NCI-H128 (cell line): Measurements from ENCODE around the gene SH3BP2.
"Not testable (repeated sequence)": the region's sequence is repeated elsewhere in the genome, so short reads cannot be mapped to it uniquely, and the experiment has no call there.

Source experiments
- DNase-seq: peaks from one replicate; lab custom pipeline; 2025; ENCODE audit not compliant: unreplicated experiment; lab: John Stamatoyannopoulos, UW

Gene SH3BP2

DNA sequence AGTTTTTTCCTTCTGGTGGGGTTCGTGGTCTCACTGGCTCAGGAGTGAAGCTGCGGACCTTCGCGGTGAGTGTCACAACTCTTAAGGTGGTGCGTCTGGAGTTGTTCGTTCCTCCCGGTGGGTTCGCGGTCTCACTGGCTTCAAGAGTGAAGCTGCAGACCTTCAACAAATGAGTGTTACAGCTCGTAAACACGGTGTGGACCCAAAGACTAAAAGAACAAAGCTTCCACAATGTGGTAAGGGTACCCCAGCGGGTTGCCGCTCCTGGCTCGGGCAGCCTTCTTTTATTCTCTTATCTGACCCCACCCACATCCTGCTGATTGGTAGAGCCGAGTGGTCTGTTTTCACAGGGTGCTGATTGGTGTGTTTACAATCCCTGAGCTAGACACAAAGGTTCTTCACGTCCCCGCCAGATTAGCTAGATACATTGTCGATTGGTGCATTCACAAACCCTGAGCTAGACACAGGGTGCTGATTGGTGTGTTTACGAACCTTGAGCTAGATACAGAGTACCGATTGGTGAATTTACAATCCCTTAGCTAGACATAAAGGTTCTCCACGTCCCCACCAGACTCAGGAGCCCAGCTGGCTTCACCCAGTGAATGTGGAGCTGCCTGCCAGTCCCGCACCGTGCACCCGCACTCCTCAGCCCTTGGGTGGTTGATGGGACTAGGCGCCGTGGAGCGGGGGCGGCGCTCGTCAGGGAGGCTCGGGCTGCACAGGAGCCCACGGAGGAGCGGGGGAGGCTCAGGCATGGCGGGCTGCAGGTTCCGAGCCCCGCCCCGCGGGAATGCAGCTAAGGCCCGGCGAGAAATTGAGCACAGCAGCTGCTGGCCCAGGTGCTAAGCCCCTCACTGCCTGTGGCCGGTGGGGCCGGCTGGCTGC is 30.2 kb upstream of the SH3BP2 start:
- DNase-seq, result not testable (repeated sequence)

DNA sequence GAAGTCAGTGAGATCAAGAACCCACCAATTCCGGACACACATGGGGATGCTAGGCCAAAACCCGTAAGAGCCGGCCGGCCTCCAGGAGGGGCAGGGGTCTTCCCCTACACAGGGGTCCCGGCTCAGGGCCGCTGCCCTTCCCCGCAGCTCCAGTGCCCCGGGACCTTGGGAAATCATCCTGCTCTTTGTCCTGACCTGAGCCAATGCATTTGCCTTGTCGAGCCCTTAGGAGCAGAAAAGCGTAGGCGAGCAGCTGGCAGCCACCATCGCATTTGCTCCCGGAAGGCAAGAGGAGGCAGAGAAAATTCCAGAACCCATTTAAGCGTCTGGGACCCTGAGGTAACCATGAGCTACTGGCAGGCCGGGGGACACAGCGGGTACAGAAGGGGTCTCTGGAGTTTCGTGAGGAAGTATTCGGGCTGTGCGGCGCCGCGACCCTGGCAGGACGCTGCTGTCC is 29.3 kb upstream of the SH3BP2 start:
- no peak for DNase-seq

DNA sequence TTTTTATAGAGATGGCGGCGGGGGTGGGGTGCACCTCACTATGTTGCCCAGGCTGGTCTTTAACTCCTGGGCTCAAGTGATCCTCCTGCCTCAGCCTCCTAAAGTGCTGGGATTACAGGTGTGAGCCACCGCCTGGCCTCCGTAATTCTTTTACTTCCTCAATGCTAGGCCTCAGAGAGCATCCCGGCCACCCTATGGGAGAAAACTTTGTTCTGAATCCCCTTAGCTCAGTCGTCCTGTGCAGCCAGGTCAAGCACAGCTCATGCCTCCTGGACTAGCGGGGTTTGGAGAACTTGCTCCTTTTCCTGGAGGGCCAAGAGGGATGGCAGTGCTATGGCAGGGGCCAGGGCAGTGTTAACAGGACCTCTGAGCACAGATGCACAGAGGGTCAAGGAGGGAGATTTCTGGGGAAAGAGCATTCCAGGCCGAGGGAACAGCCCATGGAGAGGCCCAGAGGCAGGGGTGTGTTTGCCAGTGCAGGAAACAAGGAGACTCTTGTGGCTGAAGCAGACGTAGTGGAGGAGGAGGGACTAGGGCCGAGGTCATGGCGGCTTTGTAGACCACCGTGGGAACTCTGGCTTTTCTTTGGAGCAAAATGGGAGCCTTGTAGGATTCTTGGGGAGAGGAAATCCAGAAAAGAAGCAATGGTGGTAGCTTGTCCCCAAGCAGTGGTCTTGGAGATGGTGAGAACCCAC is 26.9 kb upstream of the SH3BP2 start:
- DNase-seq, result no peak

DNA sequence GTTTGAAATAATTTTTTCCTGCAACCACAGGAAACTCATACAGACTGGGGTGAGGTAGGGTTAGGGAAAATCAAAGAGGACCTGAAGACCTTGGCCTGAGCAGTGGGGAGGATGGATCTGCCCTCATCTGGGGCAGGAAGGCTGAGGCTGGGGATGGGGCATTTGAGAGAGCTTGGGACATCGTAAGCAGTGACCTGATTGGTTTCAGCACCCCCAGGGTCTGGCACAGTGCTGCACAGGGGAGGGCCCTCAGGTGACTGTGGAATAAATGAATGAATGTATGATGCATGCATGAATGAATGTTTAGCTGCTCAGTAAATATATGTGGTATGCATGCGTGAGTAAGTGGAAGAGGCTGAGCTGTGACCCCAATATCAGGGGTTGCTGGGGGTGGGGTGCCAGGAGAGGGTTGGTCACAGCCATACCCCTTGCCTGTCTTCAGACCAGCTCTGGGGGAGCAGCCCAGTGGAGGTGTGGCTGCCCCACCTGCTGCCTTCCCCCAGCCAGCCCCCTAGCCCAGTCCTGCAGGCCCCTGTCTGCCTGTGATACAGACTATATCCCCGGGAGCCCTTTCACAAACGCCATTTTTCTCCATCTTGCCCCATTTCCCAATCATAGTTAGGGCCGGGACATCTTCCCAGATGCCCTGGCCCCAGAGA is 25.7 kb upstream of the SH3BP2 start:
- no peak for DNase-seq

DNA sequence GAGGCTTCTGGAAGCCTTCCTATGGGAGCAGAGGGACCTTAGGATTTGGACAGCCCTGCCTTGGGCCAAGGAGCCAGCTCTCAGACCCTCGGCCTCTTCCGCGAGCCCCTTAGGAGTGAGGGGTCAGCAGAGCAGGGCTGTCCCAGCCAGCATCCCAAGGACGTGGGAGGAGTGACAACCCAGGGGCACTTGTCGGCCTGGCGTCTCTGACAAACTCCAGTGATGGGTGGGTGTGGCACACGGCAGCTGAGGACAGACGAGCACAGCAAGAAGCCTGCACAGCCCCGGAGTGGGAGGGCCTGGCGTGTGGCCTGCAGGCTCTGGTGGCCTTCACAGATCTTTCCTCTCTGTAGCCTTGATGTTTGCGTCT is 25.2 kb upstream of the SH3BP2 start:
- DNase-seq, result no peak

DNA sequence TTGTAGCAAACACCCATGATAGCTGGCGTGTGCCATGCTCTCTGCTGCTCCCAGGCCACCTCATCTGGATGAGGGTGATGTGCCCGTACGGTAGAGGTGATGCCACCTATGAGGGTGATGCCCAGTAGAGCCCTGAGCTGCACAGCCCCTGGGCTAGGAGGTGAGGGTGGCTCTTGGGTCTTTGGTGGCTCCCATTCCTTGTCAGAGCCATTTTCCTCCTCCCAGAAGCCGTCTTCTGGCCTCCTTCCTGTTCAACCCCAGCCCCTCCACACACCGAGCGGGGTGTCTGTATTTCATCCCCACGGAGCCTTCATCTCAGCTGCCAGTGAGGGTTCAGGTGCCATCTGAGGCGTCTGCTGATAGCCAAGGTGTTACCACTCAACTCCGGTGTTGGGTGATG is 24.8 kb upstream of the SH3BP2 start:
- no peak for DNase-seq

DNA sequence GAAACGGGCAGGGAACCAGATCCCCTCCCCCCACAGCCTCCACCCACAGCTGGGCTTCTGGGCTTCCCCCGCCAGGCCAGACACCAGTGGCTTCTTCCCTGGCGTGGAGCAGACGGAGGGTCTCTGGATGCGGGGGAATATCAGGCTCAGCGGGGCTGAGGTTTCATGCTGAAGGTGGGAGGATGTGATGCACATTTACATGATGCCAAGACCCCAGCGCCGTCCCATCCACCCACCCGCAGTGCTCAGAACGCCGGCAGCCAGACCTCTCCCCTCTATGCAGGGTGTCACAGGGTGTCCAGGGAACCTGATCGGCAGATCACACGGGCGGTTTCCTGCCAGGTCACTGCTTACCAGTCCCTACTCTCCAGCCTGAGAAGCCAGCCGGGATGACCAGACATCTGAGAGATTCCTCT is 24.0 kb upstream of the SH3BP2 start:
- no peak for DNase-seq

DNA sequence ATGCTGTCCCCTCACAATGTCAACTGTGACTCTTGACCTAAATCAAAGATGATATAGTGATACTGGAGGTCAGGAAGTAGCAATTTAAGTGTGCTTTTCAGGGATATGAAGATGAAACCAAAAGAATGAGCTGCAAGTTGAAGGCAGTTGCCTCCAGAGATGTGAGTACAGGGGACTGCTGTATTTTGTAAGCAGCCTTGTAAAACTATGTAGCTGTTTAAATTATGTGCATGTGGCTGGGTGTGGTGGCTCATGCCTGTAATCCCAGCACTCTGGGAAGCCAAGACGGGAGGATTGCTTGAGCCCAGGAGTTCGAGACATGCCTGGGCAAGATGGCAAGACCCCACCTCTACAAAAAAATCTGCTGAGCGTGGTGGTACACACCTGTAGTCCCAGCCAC is 21.6 kb upstream of the SH3BP2 start:
- no peak for DNase-seq

DNA sequence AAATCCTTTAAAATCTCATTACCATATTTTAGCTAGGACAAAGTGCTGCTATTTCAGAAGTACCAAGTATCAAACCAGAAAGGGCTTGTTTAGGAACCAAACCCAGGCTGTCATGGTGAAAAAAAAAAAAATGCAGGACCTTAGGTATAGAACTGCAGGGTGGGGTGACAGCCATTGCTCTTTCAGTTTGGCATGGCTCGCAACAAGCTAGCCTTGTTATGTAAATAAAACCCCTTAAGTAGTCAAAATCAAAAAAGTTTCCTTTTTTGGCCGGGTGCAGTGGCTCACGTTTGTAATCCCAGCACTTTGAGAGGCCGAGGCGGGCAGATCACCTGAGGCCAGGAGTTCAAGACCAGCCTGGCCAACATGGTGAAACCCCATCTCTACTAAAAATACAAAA is 12.2 kb upstream of the SH3BP2 start:
- not testable (repeated sequence) for DNase-seq

DNA sequence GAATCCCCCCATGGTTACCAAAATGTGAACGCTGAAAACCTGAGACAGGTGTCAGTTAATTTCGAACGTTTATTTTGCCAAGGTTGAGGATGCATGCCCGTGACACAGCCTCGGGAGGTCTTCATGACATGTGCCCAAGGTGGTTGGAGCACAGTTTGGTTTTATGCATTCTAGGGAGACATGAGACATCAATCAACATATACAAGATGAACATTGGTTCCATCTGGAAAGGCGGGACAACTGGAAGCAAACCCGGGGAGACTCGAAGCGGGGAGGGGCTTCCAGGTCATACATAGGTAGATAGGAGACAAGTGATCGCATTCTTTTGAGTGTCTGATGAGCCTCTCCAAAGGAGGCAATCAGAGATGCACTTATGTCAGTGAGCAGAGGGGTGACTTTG is 11.0 kb upstream of the SH3BP2 start:
- no peak for DNase-seq

DNA sequence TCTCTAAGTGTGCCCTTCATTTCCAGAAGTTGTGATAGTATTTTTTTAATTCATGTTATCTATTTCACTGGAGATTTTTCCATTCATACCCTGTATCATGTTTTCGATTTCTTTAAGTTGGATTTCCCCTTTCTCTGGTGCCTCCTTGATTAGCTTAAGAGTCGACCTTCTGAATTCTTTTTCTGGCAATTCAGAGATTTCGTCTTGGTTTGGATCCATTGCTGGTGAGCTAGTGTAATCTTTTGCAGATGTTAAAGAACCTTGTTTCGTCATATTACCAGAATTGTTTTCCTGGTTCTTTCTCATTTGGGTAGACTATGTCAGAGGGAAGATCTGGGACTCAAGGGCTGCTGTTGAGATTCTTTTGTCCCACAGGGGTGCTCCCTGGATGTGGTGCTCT is 9.1 kb upstream of the SH3BP2 start:
- no peak for DNase-seq

DNA sequence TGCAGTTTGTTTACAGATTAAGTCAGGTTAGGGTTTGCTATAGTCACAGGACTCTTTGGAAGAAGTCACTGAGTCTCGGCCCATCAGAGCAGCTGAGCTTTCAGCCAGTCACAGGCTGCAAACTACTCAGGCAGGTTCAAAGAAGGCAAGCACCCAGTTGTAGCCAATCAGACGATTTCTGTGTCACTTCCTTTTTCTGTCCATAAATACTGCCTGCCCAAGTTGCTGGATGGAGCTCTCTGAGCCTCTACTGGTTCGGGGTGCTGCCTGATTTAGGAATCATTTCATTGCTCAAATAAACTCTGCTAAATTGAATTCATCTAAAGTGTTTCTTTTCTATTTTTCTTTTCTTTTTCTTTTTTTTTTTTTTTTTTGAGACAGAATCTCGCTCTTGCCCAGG is 7.3 kb upstream of the SH3BP2 start:
- no peak for DNase-seq

DNA sequence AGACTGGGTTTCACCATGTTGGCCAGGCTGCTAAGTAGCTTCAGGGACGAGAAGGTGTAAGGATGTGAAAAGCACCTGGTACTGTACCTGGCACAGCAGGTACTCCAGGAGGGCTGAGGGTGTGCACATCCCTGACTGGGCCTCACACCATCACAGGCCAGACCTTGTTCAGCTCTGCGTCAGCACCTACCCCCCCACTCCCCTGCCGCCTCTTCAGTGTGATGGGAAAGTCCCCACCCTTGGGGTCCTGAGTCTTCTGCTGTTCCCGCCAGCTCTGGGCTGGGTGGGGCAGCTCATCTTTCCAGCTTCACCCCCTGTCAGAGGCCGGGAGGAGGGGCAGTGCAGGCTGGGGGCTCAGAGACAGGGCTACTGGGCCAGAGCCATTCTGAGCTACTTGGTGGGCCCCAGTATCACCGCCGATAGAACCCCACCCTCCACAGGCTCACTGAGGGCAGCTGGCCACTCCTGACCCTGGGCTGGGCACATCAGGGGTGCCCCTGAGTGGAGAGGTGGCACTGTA is 6.7 kb upstream of the SH3BP2 start:
- DNase-seq, result no peak

DNA sequence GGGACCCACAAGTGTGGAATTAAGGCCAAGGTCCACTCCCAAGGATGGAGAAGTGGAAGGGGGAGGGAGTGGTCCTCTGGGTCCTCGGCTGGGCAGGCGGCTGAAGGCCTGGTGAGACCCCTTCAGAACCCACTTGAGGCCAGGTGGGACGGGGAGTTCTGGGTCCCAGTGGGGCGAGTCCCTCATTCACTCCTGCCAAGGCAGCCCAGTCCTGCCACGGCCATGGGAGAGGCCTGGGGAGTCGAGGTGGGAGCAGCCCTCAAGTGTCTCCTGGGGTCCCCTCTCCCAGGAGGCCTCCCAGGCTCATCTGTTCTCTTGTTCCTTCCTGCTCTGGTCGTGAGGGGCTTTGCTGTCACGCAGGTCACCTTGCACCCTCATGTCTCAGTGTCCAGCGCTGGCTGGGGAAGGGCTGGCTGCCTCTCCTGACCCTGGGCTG is 6.1 kb upstream of the SH3BP2 start:
- no peak for DNase-seq

DNA sequence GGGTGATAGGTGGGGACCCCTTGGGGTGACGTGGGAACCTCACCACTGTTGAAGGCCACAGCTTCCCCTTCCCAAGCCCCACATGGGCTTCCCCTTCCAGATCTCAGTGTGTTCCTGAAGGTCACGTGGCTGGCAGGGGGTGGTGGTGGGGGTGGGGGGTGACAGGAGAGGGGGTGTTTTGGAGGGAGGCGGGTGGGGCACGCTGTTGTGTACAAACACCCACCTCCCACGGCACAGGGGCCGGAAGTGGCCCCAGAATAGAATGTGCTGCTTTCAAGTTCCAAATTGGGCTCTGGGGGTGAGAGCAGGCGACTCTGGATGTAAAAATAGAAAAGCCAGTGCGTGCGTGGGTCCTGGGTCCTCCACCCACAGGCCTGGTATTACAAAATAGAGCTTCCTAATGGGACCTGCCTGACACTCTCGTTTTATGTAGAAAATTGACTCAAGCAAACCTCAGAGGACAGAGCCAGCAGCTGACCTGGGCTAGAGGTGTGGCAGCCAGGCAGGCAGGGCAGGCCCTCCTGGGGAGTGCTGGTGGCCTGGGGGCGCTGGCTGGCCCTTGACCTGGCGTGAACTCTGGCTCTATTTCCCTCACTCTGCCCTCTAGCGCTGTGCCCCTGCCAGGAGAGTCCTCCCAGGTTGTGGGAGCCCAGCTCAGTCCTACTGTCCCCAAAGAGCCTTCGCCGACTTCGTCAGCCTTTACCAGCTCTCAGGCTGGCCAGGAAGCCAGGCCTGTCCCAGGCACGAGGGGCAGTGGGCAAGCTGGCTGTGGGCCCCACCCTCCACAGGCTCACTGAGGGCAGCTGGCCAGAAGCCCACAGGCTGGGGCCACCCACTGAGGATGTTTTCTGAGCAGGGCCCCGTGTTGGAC is 5.4 kb upstream of the SH3BP2 start:
- no peak for DNase-seq

DNA sequence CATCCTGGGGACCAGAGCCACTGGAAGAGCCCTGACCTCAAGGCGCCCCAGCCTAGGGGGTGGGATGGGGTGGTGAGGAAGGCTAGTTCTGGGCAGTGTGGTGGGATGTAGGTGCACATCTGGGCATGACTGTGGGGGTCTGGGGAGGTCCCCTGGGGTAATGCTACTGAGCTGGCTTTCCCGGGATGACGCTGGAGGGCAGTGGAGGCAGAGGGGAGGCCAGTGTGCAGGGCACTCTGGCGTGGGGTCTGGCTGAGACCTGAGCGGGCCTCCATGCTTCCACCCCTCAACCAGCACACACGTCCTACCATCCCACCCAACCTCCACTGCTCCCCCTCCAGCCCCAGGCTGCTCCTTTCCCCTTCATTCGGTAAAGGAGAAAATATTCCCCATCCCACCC is 4.8 kb upstream of the SH3BP2 start:
- no peak for DNase-seq

DNA sequence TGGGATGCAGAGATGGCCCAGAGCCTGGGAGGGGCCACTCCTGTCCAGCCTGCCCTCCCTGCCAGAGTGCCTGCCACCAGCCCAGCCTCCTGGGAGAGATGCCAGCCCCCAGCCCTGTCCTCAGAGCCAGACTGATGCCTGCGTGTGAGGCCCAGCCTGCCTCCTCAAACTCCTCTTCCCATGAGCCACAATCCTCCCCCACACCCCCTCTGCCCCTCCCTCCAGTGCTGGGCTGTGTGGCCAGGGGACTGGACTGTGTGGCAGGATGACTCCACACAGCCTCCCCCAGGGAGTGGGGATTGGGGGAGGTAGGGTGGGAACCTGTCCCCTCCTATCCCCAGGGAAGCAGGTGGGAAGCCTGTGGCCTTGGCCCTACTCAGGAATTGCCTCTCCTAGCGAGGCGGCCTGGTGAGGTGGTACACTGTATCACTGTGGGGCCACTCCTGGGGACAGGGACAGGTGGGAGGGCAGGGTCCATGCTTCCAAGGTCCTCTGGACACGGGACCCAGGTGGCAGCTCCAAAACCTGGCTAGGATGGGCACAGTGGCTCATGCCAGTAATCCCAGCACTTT is 4.3 kb upstream of the SH3BP2 start:
- DNase-seq, result no peak

DNA sequence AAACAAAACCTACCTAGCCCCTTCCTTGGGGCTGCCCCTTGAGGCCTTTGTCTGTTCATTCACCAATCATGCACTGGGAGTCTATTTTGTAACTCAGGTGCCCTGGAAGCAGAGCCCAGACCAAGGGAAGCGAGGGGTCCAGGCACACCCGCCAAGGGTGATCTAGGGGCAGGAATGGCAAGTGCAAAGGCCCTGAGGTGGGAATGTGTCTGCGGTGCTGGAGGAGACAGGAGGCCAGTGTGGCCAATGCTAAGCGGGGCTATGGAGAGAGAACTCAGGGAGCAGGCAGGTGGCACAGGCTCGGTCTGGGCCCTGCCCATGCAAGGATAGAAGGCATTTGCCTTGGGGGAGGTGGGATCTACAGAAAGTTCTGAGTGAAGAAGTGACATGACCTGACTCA is 3.5 kb upstream of the SH3BP2 start:
- DNase-seq, result no peak

DNA sequence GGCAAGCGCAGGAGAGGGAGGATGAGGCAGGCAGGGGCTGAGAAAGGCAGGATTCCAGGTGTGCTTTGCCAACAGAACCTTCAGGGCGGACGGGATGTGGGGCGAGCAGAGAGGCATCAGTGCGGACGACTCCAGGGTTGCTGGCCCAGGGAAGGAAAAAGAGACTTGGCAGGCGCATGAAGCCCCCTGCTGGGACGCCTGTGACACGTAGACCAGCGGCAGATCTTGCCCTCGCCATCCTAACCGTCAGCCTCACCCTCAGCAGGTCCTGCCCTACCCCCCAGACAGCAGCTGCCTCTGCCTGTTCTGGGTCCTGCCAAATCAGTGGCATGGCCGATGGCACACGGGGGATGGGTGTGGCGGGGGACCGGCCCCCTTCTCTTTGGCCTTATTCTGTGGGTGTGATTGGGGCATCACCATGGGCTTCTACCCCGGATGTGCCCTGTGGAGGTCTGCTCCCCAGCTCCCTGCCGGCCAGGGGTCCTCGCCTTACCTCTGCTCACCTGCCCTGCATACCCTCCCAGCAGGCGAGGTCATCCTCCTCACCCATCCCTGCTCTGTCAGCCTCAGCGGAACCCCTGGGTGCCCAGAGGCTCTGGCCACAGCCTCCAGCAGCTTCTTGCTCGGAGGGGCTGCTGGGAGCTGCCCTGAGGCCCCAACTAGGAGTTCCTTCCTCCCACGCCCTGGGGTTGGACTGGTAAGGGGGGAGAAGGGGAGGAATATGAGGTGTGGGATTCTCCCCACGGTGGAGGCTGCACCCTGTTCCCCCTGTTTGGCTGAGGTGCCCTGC is 2.9 kb upstream of the SH3BP2 start:
- DNase-seq, result no peak
